SJCRH30 (cell line): ENCODE measurements around the gene CHTF8. TPM values are rescaled to one million over a fixed set of nuclear protein-coding genes. Genes with fewer than 3 reads are reported as not detected.
"Not testable (repeated sequence)": the region's sequence is repeated elsewhere in the genome, so short reads cannot be mapped to it uniquely, and the experiment has no call there.

ENCODE experiments used
- DNase-seq, 2 experiments: peaks; one replicate each; pipeline ENCODE4 v3.0.0-alpha.2; 2015 to 2020
- H3K27ac ChIP-seq: fragments of 250-450 bp; sonication (Bioruptor Pico); 2 replicates; pipeline ENCODE4 v1.5.1; 2020; ENCODE audit warnings: mild to moderate bottlenecking, moderate library complexity
- H3K27me3 ChIP-seq: fragments of 250-450 bp; sonication (Bioruptor Pico); 2 replicates; pipeline ENCODE4 v1.5.1; 2020; ENCODE audit warnings: mild to moderate bottlenecking, moderate library complexity
- H3K36me3 ChIP-seq: fragments of 250-450 bp; sonication (Bioruptor Pico); 2 replicates; pipeline ENCODE4 v1.5.1; 2020; ENCODE audit warnings: mild to moderate bottlenecking, moderate library complexity
- H3K4me1 ChIP-seq: fragments of 250-450 bp; sonication (Bioruptor Pico); 2 replicates; pipeline ENCODE4 v1.5.1; 2020; ENCODE audit warnings: mild to moderate bottlenecking, moderate library complexity
- H3K4me3 ChIP-seq: fragments of 250-450 bp; sonication (Bioruptor Pico); 2 replicates; pipeline ENCODE4 v1.5.1; 2020; ENCODE audit warnings: mild to moderate bottlenecking, moderate library complexity
- H3K9me3 ChIP-seq: fragments of 250-450 bp; sonication (Bioruptor Pico); replicated peaks from 2 replicates; pipeline ENCODE4 v1.5.1; 2020; ENCODE audit warnings: mild to moderate bottlenecking, moderate library complexity
- total RNA-seq: library from RNA; depleted of rRNA; stranded (reverse); fragments of >200 nt; shearing (Covaris generic); gene quantifications from 2 replicates; pipeline ENCODE4 v1.2.3, GENCODE V29; 2014

Gene CHTF8
- total RNA-seq, 1 experiment from 2014 or later, result 38.2 TPM

GRCh38 chr16:69150146-69150865 is 17.9 kb upstream of the CHTF8 start:
- H3K9me3 ChIP-seq, result no peaks in the 10 kb centered on the region
- H3K36me3 ChIP-seq, result peaks cover 24% of the 10 kb centered on the region
- peak; percentile 52 to 79 for DNase-seq
- H3K27me3 ChIP-seq, result no peaks in the 10 kb centered on the region
- H3K4me1 ChIP-seq, result no peaks in the 10 kb centered on the region
- H3K27ac ChIP-seq, result no peak overlapping the region
- no peak overlapping the region for H3K4me3 ChIP-seq

GRCh38 chr16:69149621-69150020 is 17.2 kb upstream of the CHTF8 start:
- H3K4me3 ChIP-seq, H3K9me3 ChIP-seq, H3K4me1 ChIP-seq, DNase-seq, H3K27me3 ChIP-seq, H3K27ac ChIP-seq: not testable (repeated sequence)
- H3K36me3 ChIP-seq, result peaks cover 24% of the 10 kb centered on the region

GRCh38 chr16:69145658-69146057 is 13.3 kb upstream of the CHTF8 start:
- Histone ChIP-seq H3K9me3 (no peaks in the 10 kb centered on the region), H3K36me3 (peaks cover 10% of the 10 kb centered on the region), H3K4me1 (no peaks in the 10 kb centered on the region), H3K4me3 (no peak overlapping the region), H3K27me3 (no peaks in the 10 kb centered on the region), H3K27ac (no peak overlapping the region)
- no peak for DNase-seq

- Histone ChIP-seq H3K9me3 (no peaks in the 10 kb centered on the region), H3K27me3 (no peaks in the 10 kb centered on the region), H3K27ac (no peak overlapping the region), H3K4me1 (no peaks in the 10 kb centered on the region), H3K36me3 (peaks cover 22% of the 10 kb centered on the region), H3K4me3 (no peak overlapping the region)
- DNase-seq, result no peak
These were observed 10.7 kb upstream of the CHTF8 start for GRCh38 chr16:69143116-69143515.

GRCh38 chr16:69141936-69142335 is 9.5 kb upstream of the CHTF8 start:
- Histone ChIP-seq H3K27ac (no peak overlapping the region), H3K4me3 (no peak overlapping the region), H3K4me1 (no peaks in the 10 kb centered on the region), H3K36me3 (peaks cover 30% of the 10 kb centered on the region), H3K27me3 (no peaks in the 10 kb centered on the region), H3K9me3 (no peaks in the 10 kb centered on the region)
- no peak for DNase-seq

- Histone ChIP-seq H3K9me3 (no peaks in the 10 kb centered on the region), H3K4me1 (no peaks in the 10 kb centered on the region), H3K36me3 (peaks cover 26% of the 10 kb centered on the region), H3K4me3 (no peak overlapping the region), H3K27ac (no peak overlapping the region), H3K27me3 (no peaks in the 10 kb centered on the region)
- DNase-seq, result no peak
These were observed 8.6 kb upstream of the CHTF8 start for GRCh38 chr16:69141014-69141413.

GRCh38 chr16:69139464-69139863 is 7.1 kb upstream of the CHTF8 start:
- H3K4me3 ChIP-seq, DNase-seq, H3K27ac ChIP-seq, H3K27me3 ChIP-seq, H3K9me3 ChIP-seq, H3K4me1 ChIP-seq: not testable (repeated sequence)
- peaks cover 25% of the 10 kb centered on the region for H3K36me3 ChIP-seq

GRCh38 chr16:69138608-69139007 is 6.2 kb upstream of the CHTF8 start:
- H3K27me3 ChIP-seq, result no peaks in the 10 kb centered on the region
- DNase-seq, result no peak
- no peaks in the 10 kb centered on the region for H3K9me3 ChIP-seq
- no peak overlapping the region for H3K27ac ChIP-seq
- peaks cover 25% of the 10 kb centered on the region for H3K36me3 ChIP-seq
- no peaks in the 10 kb centered on the region for H3K4me1 ChIP-seq
- H3K4me3 ChIP-seq, result no peak overlapping the region

GRCh38 chr16:69133373-69133954 is 1.1 kb upstream of the CHTF8 start:
- DNase-seq, result no peak
- H3K9me3 ChIP-seq, result no peaks in the 10 kb centered on the region
- H3K36me3 ChIP-seq, result peaks cover 10% of the 10 kb centered on the region
- no peaks in the 10 kb centered on the region for H3K27me3 ChIP-seq
- H3K4me3 ChIP-seq, result peak overlapping the region; percentile 83
- no peak overlapping the region; the same call in 1 of the 2 replicates for H3K27ac ChIP-seq
- no peaks in the 10 kb centered on the region for H3K4me1 ChIP-seq

- Histone ChIP-seq H3K36me3 (peaks cover 4% of the 10 kb centered on the region; the same call in 1 of the 2 replicates), H3K4me3 (peak overlapping the region; percentile 83), H3K4me1 (no peaks in the 10 kb centered on the region), H3K27ac (peak overlapping the region; percentile 83), H3K9me3 (no peaks in the 10 kb centered on the region), H3K27me3 (no peaks in the 10 kb centered on the region)
- peak; percentile 77 to 81 for DNase-seq
These were observed 457 bp downstream of the CHTF8 start for GRCh38 chr16:69131839-69132423.

- H3K27ac ChIP-seq, result peak overlapping the region; percentile 83
- H3K4me3 ChIP-seq, result peak overlapping the region; percentile 83
- DNase-seq, result peak; percentile 14 to 27
- no peaks in the 10 kb centered on the region for H3K9me3 ChIP-seq
- peaks cover 4% of the 10 kb centered on the region; the same call in 1 of the 2 replicates for H3K36me3 ChIP-seq
- no peaks in the 10 kb centered on the region for H3K4me1 ChIP-seq
- H3K27me3 ChIP-seq, result no peaks in the 10 kb centered on the region
These were observed 1.1 kb downstream of the CHTF8 start for GRCh38 chr16:69131167-69131838.

- no peak for DNase-seq
- no peak overlapping the region for H3K27ac ChIP-seq
- no peaks in the 10 kb centered on the region for H3K4me1 ChIP-seq
- peaks cover 4% of the 10 kb centered on the region; the same call in 1 of the 2 replicates for H3K36me3 ChIP-seq
- no peaks in the 10 kb centered on the region for H3K9me3 ChIP-seq
- no peaks in the 10 kb centered on the region for H3K27me3 ChIP-seq
- no peak overlapping the region for H3K4me3 ChIP-seq
These were observed 1.9 kb downstream of the CHTF8 start for GRCh38 chr16:69130461-69130860.

- Histone ChIP-seq H3K36me3 (peaks cover 4% of the 10 kb centered on the region; the same call in 1 of the 2 replicates), H3K4me1 (no peaks in the 10 kb centered on the region), H3K27me3 (no peaks in the 10 kb centered on the region), H3K27ac (no peak overlapping the region), H3K4me3 (no peak overlapping the region), H3K9me3 (no peaks in the 10 kb centered on the region)
- DNase-seq, result no peak
These were observed 4.3 kb downstream of the CHTF8 start for GRCh38 chr16:69127966-69128510.

- H3K27me3 ChIP-seq, H3K4me1 ChIP-seq, H3K4me3 ChIP-seq, H3K9me3 ChIP-seq, H3K27ac ChIP-seq, DNase-seq, H3K36me3 ChIP-seq: not testable (repeated sequence)
These were observed 5.6 kb downstream of the CHTF8 start for GRCh38 chr16:69126801-69127200.

GRCh38 chr16:69126221-69126620 is 6.2 kb downstream of the CHTF8 start:
- Histone ChIP-seq H3K36me3 (peaks cover 6% of the 10 kb centered on the region), H3K9me3 (no peaks in the 10 kb centered on the region), H3K4me1 (no peaks in the 10 kb centered on the region), H3K27ac (no peak overlapping the region), H3K27me3 (no peaks in the 10 kb centered on the region), H3K4me3 (no peak overlapping the region)
- DNase-seq, result no peak
